RWPE1 (cell line): ENCODE measurements around the gene ERN1.

Experiments used
- CTCF ChIA-PET: fragments of 350-600 bp; sonication (Branson Sonifier 250); formaldehyde crosslinking; extraction: SDS; loops from one replicate; lab custom pipeline; 2021; lab: Yijun Ruan, JAX
- POLR2A ChIA-PET: fragments of 400-600 bp; formaldehyde crosslinking; extraction: SDS; loops from one replicate; lab custom pipeline; 2020; ENCODE audit warnings: antibody characterized with exemption; ENCODE audit not compliant: low non-redundant PET; lab: Yijun Ruan, JAX
- DNase-seq: peaks from one replicate; pipeline ENCODE4 v3.0.0; 2012; ENCODE audit warnings: low spot score
- H3K27ac ChIP-seq: fragments of 450-650 bp; 2 replicates; pipeline ENCODE4 v1.5.1; 2017
- CTCF ChIP-seq: fragments of 450-650 bp; conservative IDR thresholded peaks from 2 replicates; pipeline ENCODE4 v1.5.1; 2017; ENCODE audit warnings: low read depth, mild to moderate bottlenecking

ERN1 gene

GRCh38 chr17:63998721-63999679, 130.9 kb downstream of the ERN1 start:
- no peak for TF ChIP-seq CTCF
- POLR2A ChIA-PET, result no interaction called here
- no peak for DNase-seq
- H3K27ac ChIP-seq, result no peak overlapping the region
- CTCF ChIA-PET, result no interaction called here

- TF ChIP-seq CTCF, result no peak
- H3K27ac ChIP-seq, result no peak within 1 kb of the TSS
- ChIA-PET CTCF (no interaction called here), POLR2A (no interaction called here)
- DNase-seq, result peak; percentile 64
Observed at GRCh38 chr17:63998050-63998720, 131.8 kb downstream of the ERN1 start, which contains the start of gene PRR29. PRR29 (plus strand) TSS chr17:63998351; CDS start chr17:63998365, 14 bp downstream.

- CTCF ChIA-PET, result no interaction called here
- H3K27ac ChIP-seq, result no peak overlapping the region
- POLR2A ChIA-PET, result no interaction called here
- no peak for TF ChIP-seq CTCF
- no peak for DNase-seq
Observed at GRCh38 chr17:63997341-63998048, 132.4 kb downstream of the ERN1 start.

GRCh38 chr17:63996430-63997182, 133.3 kb downstream of the ERN1 start:
- no peak for TF ChIP-seq CTCF
- no peak overlapping the region for H3K27ac ChIP-seq
- ChIA-PET POLR2A (no interaction called here), CTCF (no interaction called here)
- no peak for DNase-seq

- H3K27ac ChIP-seq, result no peak overlapping the region
- DNase-seq, result no peak
- CTCF ChIA-PET, result interaction anchor here (0.5 kb wide), 1 partner anchor 282 kb away, joined by 3 read pairs; no protein-coding TSS in a partner anchor
- POLR2A ChIA-PET, result no interaction called here
- no peak for TF ChIP-seq CTCF
Observed at GRCh38 chr17:63995626-63996025, 134.3 kb downstream of the ERN1 start.
